SK-N-MC (cell line): ENCODE measurements around the gene FOXN4.

ENCODE experiments used
- EZH2 ChIP-seq: fragments of 200-600 bp; sonication (generic); IDR thresholded peaks from one replicate; pipeline ENCODE4 v1.6.1; 2017; ENCODE audit warnings: antibody characterized with exemption
- FOXP2 ChIP-seq: optimal IDR thresholded peaks from 2 replicates; pipeline ENCODE3; 2011; ENCODE audit warnings: mild to moderate bottlenecking, moderate library complexity; ENCODE audit not compliant: insufficient read depth; ENCODE audit errors: extremely low read length, control extremely low read depth
- POLR2AphosphoS5 ChIP-seq: IDR thresholded peaks from 2 replicates; pipeline ENCODE4 v1.6.1; 2012; ENCODE audit warnings: mild to moderate bottlenecking, low read depth, low read length, borderline replicate concordance

DNA sequence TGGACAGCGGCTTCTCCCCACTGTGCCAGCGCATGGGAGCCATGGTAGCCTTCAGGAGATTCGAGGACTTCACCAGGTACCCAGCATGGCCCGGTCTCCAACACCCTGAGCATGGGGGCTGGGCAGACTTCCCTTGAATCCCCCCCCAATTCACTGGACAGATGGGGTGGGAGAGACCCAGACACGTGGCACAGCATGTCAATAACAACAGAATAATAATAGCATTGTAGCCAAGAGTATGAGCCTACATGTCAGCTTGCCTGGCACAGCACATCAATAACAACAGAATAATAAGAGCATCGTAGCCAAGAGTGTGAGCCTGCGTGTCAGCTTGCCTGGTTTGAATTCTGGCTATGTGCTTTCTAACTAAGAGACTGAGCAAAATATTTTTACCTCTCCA is 76.4 kb downstream of the FOXN4 start:
- TF ChIP-seq EZH2, result no peak
- TF ChIP-seq POLR2AphosphoS5, result no peak
- TF ChIP-seq FOXP2, result no peak
